ENCODE results near the gene PPP1R18.

DNA sequence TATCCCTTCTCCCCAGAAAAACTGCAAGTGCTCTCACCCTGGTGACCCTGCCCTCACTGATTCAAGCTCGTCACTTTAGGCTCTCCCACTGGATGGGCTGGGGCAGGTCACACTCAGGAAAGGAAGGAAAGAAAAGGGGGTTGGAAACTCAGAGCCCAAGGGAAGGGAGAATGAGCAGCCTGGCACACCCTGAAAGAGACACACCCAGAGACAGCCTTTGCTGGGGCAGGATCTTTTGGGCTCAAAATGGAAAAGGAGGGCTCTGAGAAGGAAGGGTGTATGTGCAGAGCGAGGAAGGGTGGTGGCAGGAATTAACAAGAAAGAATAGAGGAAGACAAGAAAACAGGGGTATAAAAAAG, 2.5 kb downstream of the PPP1R18 start:
- TF ChIP-seq, protein P1, sequence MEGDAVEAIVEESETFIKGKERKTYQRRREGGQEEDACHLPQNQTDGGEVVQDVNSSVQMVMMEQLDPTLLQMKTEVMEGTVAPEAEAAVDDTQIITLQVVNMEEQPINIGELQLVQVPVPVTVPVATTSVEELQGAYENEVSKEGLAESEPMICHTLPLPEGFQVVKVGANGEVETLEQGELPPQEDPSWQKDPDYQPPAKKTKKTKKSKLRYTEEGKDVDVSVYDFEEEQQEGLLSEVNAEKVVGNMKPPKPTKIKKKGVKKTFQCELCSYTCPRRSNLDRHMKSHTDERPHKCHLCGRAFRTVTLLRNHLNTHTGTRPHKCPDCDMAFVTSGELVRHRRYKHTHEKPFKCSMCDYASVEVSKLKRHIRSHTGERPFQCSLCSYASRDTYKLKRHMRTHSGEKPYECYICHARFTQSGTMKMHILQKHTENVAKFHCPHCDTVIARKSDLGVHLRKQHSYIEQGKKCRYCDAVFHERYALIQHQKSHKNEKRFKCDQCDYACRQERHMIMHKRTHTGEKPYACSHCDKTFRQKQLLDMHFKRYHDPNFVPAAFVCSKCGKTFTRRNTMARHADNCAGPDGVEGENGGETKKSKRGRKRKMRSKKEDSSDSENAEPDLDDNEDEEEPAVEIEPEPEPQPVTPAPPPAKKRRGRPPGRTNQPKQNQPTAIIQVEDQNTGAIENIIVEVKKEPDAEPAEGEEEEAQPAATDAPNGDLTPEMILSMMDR (IDR thresholded peaks at IDR 0.05) = no peak
- no peak for TF ChIP-seq POLR2A (IDR thresholded peaks at IDR 0.05)
